Activated B cell treated with CpG ODN at 0.5 μM for 24 hours (primary cell): ENCODE measurements around the gene NOVA1. TPM values are rescaled to one million over a fixed set of nuclear protein-coding genes. Genes with fewer than 3 reads are reported as not detected.

ENCODE experiments used
- ATAC-seq: fragments of 200-7000 bp; cut with Tn5 transposase; one replicate; pipeline ENCODE4 v1.10.0; 2021; ENCODE audit warnings: low read depth, mild to moderate bottlenecking, moderate library complexity
- CTCF ChIA-PET: fragments of 350-600 bp; sonication (Branson Sonifier 250); formaldehyde crosslinking; loops from one replicate; lab custom pipeline; 2021; ENCODE audit warnings: antibody characterized with exemption; lab: Charles Lee
- POLR2A ChIA-PET: fragments of 350-600 bp; sonication (Branson Sonifier 250); formaldehyde crosslinking; loops from one replicate; lab custom pipeline; 2021; ENCODE audit warnings: antibody characterized with exemption; lab: Charles Lee
- DNase-seq: peaks from one replicate; pipeline ENCODE4 v3.0.0; 2022
- H3K27ac Mint-ChIP-seq: one replicate; pipeline ENCODE4 v1.8.0; 2020; ENCODE audit warnings: mixed read lengths
- H3K27me3 Mint-ChIP-seq: one replicate; pipeline ENCODE4 v1.8.0; 2021; ENCODE audit warnings: mixed read lengths
- H3K36me3 Mint-ChIP-seq: one replicate; pipeline ENCODE4 v1.8.0; 2021; ENCODE audit warnings: low read depth, mixed read lengths
- H3K4me1 Mint-ChIP-seq: one replicate; pipeline ENCODE4 v1.8.0; 2021; ENCODE audit warnings: mixed read lengths
- H3K4me3 Mint-ChIP-seq: one replicate; pipeline ENCODE4 v1.8.0; 2020; ENCODE audit warnings: mild to moderate bottlenecking, mixed read lengths
- H3K9me3 Mint-ChIP-seq: one replicate; pipeline ENCODE4 v1.8.0; 2020; ENCODE audit warnings: mixed read lengths
- CTCF ChIP-seq: fragments of 200-600 bp; IDR thresholded peaks from one replicate; pipeline ENCODE4 v1.8.0; 2022; ENCODE audit warnings: antibody characterized with exemption, mild to moderate bottlenecking
- intact Hi-C: fragments of 100-400 bp; cut with micrococcal nuclease; formaldehyde crosslinking; loops from one replicate; pipeline ENCODE4 v1.15.1; 2024
- total RNA-seq: library from RNA; stranded (reverse); gene quantifications from 2 replicates; pipeline ENCODE4 v1.2.3, GENCODE V29; 2022

The NOVA1 gene
- total RNA-seq, 1 donor from 2014 or later = not detected

GRCh38 chr14:26463136-26463535 is 134.7 kb downstream of the NOVA1 start:
- Mint-ChIP-seq H3K4me1 (no peaks in the 10 kb centered on the region), H3K27ac (no peak overlapping the region), H3K36me3 (no peaks in the 10 kb centered on the region), H3K4me3 (no peak overlapping the region), H3K27me3 (no peaks in the 10 kb centered on the region), H3K9me3 (peaks cover 6% of the 10 kb centered on the region)
- ChIA-PET POLR2A (no interaction called here), CTCF (no interaction called here)
- DNase-seq (no peak), ATAC-seq (no peak)
- no peak for TF ChIP-seq CTCF
- intact Hi-C loops = no loop called here

GRCh38 chr14:26454105-26454504 is 143.7 kb downstream of the NOVA1 start:
- Mint-ChIP-seq H3K9me3 (peaks cover 5% of the 10 kb centered on the region), H3K4me1 (no peaks in the 10 kb centered on the region), H3K27me3 (no peaks in the 10 kb centered on the region), H3K36me3 (no peaks in the 10 kb centered on the region), H3K27ac (no peak overlapping the region), H3K4me3 (no peak overlapping the region)
- ATAC-seq (no peak), DNase-seq (no peak)
- ChIA-PET CTCF (no interaction called here), POLR2A (no interaction called here)
- TF ChIP-seq CTCF = no peak
- intact Hi-C loops = no loop called here

DNA sequence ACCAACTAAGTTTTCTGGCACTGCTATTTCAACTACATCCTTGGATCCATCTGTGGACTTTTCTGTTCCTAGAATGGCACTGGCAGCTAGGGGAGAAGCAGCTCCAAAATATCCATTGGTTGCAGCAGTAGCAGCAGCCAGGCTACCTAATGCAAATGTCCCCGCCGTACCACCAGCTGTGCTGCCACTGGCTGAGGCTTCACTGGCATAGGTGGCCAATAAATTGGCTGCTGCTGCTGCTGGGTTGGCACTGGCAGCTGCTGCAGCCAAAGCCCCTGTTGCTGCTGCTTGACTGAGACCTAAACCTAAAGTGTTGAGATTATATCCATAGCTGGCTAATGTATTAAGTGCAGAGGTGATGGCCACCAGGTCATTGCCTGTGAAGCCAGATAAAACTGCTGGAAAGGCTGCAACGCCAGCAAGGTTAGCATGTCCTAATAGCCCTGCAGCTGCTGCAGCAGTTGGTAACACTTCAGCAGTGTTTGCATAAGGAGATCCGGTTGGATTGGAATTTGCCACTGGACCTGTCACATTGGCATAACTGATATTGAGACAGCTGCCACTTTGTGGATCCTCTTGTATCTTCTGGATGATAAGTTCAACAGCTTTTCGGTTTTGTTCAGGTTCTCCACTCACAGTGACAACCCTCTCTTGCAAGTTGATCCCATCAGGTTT is 149.5 kb downstream of the NOVA1 start:
- Mint-ChIP-seq H3K27me3 (no peaks in the 10 kb centered on the region), H3K4me1 (no peaks in the 10 kb centered on the region), H3K9me3 (peaks cover 4% of the 10 kb centered on the region), H3K27ac (no peak overlapping the region), H3K36me3 (no peaks in the 10 kb centered on the region), H3K4me3 (no peak overlapping the region)
- no peak for ATAC-seq
- no peak for DNase-seq
- intact Hi-C loops = no loop called here
- CTCF ChIA-PET = no interaction called here
- POLR2A ChIA-PET = no interaction called here
- no peak for TF ChIP-seq CTCF

DNA sequence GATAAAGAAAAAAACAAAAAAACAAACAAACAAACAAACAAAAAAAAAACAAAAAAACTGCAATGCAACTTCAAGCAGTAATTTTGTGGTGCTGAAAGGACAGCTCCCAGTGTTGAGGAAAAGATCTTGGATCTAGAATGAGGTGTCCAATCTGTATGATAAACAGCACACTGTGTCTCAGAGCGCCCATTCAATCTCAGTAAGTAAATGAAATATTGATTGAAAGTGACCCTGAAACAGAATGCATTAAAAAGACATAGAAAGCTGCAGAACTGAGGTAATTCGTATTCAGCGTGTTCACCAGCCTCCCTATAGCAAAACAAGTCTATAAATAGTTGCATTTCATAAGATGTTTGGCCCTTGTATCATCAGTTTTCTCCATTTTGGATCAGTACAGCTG is 153.0 kb downstream of the NOVA1 start:
- POLR2A ChIA-PET = no interaction called here
- intact Hi-C loops = no loop called here
- H3K36me3 Mint-ChIP-seq = no peaks in the 10 kb centered on the region
- peaks cover 4% of the 10 kb centered on the region for H3K9me3 Mint-ChIP-seq
- DNase-seq (no peak), ATAC-seq (no peak)
- no peak overlapping the region for H3K4me3 Mint-ChIP-seq
- H3K4me1 Mint-ChIP-seq = no peaks in the 10 kb centered on the region
- CTCF ChIA-PET = no interaction called here
- H3K27me3 Mint-ChIP-seq = no peaks in the 10 kb centered on the region
- TF ChIP-seq CTCF = no peak
- no peak overlapping the region for H3K27ac Mint-ChIP-seq

GRCh38 chr14:26443654-26444053 is 154.2 kb downstream of the NOVA1 start:
- H3K27ac Mint-ChIP-seq = no peak overlapping the region
- no peak overlapping the region for H3K4me3 Mint-ChIP-seq
- H3K9me3 Mint-ChIP-seq = peaks cover 4% of the 10 kb centered on the region
- intact Hi-C loops = no loop called here
- no peaks in the 10 kb centered on the region for H3K36me3 Mint-ChIP-seq
- DNase-seq = no peak
- ChIA-PET POLR2A (no interaction called here), CTCF (no interaction called here)
- H3K4me1 Mint-ChIP-seq = no peaks in the 10 kb centered on the region
- ATAC-seq = no peak
- no peak for TF ChIP-seq CTCF
- H3K27me3 Mint-ChIP-seq = no peaks in the 10 kb centered on the region
